ENCODE results near the gene ASS1. TPM values are rescaled to one million over a fixed set of nuclear protein-coding genes. Genes with fewer than 3 reads are reported as not detected.

Gene ASS1
- total RNA-seq, 1 experiment from 2014 or later, result 5.8 TPM

- ChIA-PET CTCF (no interaction called here), POLR2A (ENCODE audit: low non-redundant PET) (no interaction called here)
- H3K4me1 ChIP-seq (ENCODE audit: insufficient read depth, low read length, poor library complexity, severe bottlenecking), result no peaks in the 10 kb centered on the region
- no peaks in the 10 kb centered on the region for H3K36me3 ChIP-seq (ENCODE audit: insufficient read depth, low read length, poor library complexity, severe bottlenecking)
- TF ChIP-seq EZH2 (IDR thresholded peaks at IDR 0.05; ENCODE audit: borderline replicate concordance, low read depth, low read length, poor library complexity, severe bottlenecking) (no peak), CTCF (conservative IDR thresholded peaks at IDR 0.05; ENCODE audit: low read depth, low read length) (no peak)
- no peak overlapping the region for H3K4me3 ChIP-seq (ENCODE audit: low read depth, low read length, poor library complexity, severe bottlenecking)
- peaks cover 31% of the 10 kb centered on the region for H3K27me3 ChIP-seq (replicated peaks; ENCODE audit: insufficient read depth, low read depth, low read length, poor library complexity)
- no TSS peak for BruUV-seq (replicated peaks)
- no peak for DNase-seq (ENCODE audit: low spot score)
- no peak overlapping the region for H3K27ac ChIP-seq (ENCODE audit: low read depth, low read length, poor library complexity, severe bottlenecking)
- intact Hi-C loops (cut with micrococcal nuclease; ENCODE audit: unreplicated experiment), result no loop called here
- no peaks in the 10 kb centered on the region for H3K9me3 ChIP-seq (ENCODE audit: low read depth, low read length, poor library complexity, severe bottlenecking)
Observed at GRCh38 chr9:130542457-130543228, 97.9 kb downstream of the ASS1 start.

DNA sequence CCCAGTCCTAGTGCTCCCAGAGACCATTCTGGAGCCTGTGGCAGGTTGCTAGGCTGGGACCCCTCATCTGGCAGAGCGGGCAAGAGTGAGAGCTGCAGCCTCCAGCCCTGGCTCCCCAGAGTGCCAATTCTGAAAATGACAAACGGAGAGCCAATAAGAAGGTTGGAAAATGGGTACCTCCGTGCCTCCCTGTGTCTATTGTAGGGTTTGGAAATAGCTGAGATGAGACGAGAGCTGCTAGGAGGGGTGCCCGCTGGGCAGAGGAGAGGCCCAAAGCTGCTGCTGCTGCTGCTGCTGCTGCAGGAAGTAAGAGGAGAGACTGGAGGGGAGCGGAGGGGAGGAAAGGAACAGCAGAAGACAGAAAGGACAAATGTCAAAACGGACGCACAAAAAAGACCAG, 98.6 kb downstream of the ASS1 start:
- ChIA-PET POLR2A (ENCODE audit: low non-redundant PET) (no interaction called here), CTCF (no interaction called here)
- no peak overlapping the region for H3K27ac ChIP-seq (ENCODE audit: low read depth, low read length, poor library complexity, severe bottlenecking)
- H3K9me3 ChIP-seq (ENCODE audit: low read depth, low read length, poor library complexity, severe bottlenecking), result no peaks in the 10 kb centered on the region
- H3K27me3 ChIP-seq (replicated peaks; ENCODE audit: insufficient read depth, low read depth, low read length, poor library complexity), result peaks cover 24% of the 10 kb centered on the region
- H3K4me1 ChIP-seq (ENCODE audit: insufficient read depth, low read length, poor library complexity, severe bottlenecking), result no peaks in the 10 kb centered on the region
- TF ChIP-seq EZH2 (IDR thresholded peaks at IDR 0.05; ENCODE audit: borderline replicate concordance, low read depth, low read length, poor library complexity, severe bottlenecking) (no peak), CTCF (conservative IDR thresholded peaks at IDR 0.05; ENCODE audit: low read depth, low read length) (no peak)
- intact Hi-C loops (cut with micrococcal nuclease; ENCODE audit: unreplicated experiment), result no loop called here
- H3K36me3 ChIP-seq (ENCODE audit: insufficient read depth, low read length, poor library complexity, severe bottlenecking), result no peaks in the 10 kb centered on the region
- no peak for DNase-seq (ENCODE audit: low spot score)
- no TSS peak for BruUV-seq (replicated peaks)
- H3K4me3 ChIP-seq (ENCODE audit: low read depth, low read length, poor library complexity, severe bottlenecking), result no peak overlapping the region

DNA sequence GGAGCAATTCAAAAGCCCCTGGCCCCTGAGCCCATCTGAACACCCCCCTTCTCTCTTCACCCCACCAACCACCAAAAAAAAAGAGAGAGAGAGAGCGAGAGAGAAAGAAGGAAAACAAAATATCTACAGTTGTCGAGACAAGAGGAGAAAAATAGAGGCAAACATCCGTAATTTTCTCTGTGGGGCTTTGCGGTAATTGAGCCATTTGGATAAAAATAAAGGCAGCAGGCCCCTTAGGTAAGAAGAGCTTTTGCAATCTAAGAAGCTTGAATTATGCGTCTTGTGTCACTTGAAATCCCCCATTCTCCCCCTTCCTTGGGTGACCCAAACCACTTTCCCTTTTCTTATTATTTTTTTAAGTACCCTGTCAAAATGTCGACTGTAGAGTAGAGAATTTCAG, 99.1 kb downstream of the ASS1 start:
- intact Hi-C loops (cut with micrococcal nuclease; ENCODE audit: unreplicated experiment), result no loop called here
- ChIA-PET CTCF (no interaction called here), POLR2A (ENCODE audit: low non-redundant PET) (no interaction called here)

More for the DNA sequence above, 99.1 kb downstream of the ASS1 start:
- no peaks in the 10 kb centered on the region for H3K9me3 ChIP-seq (ENCODE audit: low read depth, low read length, poor library complexity, severe bottlenecking)
- no peak overlapping the region for H3K27ac ChIP-seq (ENCODE audit: low read depth, low read length, poor library complexity, severe bottlenecking)
- TF ChIP-seq EZH2 (IDR thresholded peaks at IDR 0.05; ENCODE audit: borderline replicate concordance, low read depth, low read length, poor library complexity, severe bottlenecking) (no peak), CTCF (conservative IDR thresholded peaks at IDR 0.05; ENCODE audit: low read depth, low read length) (no peak)
- H3K27me3 ChIP-seq (replicated peaks; ENCODE audit: insufficient read depth, low read depth, low read length, poor library complexity), result peaks cover 19% of the 10 kb centered on the region
- H3K4me3 ChIP-seq (ENCODE audit: low read depth, low read length, poor library complexity, severe bottlenecking), result no peak overlapping the region
- no peak for DNase-seq (ENCODE audit: low spot score)
- no peaks in the 10 kb centered on the region for H3K36me3 ChIP-seq (ENCODE audit: insufficient read depth, low read length, poor library complexity, severe bottlenecking)
- no TSS peak for BruUV-seq (replicated peaks)
- H3K4me1 ChIP-seq (ENCODE audit: insufficient read depth, low read length, poor library complexity, severe bottlenecking), result no peaks in the 10 kb centered on the region
